DOHH2 (cell line): Measurements from ENCODE around the gene INPP4A.

Experiments used
- EZH2phosphoT487 ChIP-seq: fragments of 200-600 bp; sonication (generic); IDR thresholded peaks from 2 replicates; pipeline ENCODE4 v1.6.1; 2017; ENCODE audit warnings: borderline replicate concordance, mild to moderate bottlenecking, antibody characterized with exemption, low read length, moderate library complexity, mixed read lengths
- TF ChIP-seq, protein P1 (sequence below): fragments of 200-600 bp; sonication (generic); IDR thresholded peaks from one replicate; pipeline ENCODE4 v1.5.1; 2014; ENCODE audit warnings: antibody characterized with exemption, mild to moderate bottlenecking, low read depth, low read length; ENCODE audit not compliant: poor library complexity, severe bottlenecking

DNA sequence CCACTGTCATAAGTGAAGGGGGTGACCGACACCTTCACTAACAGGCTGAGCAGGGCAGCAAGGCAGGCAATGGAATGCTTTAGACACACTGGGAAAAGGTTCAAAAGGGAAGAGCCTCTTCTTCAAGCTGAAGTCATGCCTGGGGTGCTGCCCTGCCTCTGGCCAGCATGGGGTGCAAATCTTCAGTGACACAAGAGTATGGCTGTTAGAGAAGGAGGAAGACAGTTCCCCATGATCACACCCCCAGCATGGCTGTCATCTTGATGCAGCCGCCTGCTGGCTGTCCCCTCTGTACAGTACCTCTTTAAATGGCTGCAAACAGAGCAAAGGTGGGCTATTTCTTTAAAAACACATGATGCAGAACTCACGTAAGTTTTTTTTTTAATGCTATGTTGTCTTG is 71.9 kb downstream of the INPP4A start:
- TF ChIP-seq, protein P1, sequence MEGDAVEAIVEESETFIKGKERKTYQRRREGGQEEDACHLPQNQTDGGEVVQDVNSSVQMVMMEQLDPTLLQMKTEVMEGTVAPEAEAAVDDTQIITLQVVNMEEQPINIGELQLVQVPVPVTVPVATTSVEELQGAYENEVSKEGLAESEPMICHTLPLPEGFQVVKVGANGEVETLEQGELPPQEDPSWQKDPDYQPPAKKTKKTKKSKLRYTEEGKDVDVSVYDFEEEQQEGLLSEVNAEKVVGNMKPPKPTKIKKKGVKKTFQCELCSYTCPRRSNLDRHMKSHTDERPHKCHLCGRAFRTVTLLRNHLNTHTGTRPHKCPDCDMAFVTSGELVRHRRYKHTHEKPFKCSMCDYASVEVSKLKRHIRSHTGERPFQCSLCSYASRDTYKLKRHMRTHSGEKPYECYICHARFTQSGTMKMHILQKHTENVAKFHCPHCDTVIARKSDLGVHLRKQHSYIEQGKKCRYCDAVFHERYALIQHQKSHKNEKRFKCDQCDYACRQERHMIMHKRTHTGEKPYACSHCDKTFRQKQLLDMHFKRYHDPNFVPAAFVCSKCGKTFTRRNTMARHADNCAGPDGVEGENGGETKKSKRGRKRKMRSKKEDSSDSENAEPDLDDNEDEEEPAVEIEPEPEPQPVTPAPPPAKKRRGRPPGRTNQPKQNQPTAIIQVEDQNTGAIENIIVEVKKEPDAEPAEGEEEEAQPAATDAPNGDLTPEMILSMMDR: no peak
- no peak for TF ChIP-seq EZH2phosphoT487
